T-helper 9 cell (primary cell): ENCODE results near the gene LMO1.

Source experiments
- DNase-seq: peaks from one replicate; pipeline ENCODE4 v3.0.0-alpha.2; 2020
- total RNA-seq, 2 donors: gene quantifications; one replicate each; lab custom pipeline; 2026; lab: John Stamatoyannopoulos, UW

LMO1 gene
- total RNA-seq: 0 reads per million in 2 donors

GRCh38 chr11:8263769-8264410 lies at the start of gene LMO1:
Gene LMO1 (minus strand): TSS chr11:8263878. CDS start chr11:8263362, 516 bp downstream.
- DNase-seq: peak; percentile 65

- no peak for DNase-seq
These were observed 49.3 kb upstream of the LMO1 start for GRCh38 chr11:8312986-8313385.

DNA sequence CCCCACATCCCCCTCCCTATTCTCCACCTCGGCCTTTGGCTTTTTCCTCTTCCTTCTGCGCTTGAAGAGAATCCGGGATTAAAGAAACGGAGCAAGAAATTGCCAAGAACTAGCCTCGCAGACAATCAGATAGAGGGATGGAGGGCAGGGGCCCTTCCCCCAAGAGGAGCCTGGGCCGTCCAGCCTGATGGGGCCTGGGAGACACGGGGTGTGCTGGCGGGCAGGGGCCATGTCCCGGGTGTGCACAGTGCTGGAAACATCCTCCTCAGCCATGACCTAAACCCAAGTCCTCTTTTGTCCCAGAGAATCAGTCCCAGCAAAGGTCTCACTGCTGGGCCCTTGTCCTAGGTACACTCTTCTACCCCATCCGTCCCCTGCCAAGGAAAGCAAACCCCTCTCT lies 47.7 kb upstream of the LMO1 start:
- DNase-seq: no peak

DNA sequence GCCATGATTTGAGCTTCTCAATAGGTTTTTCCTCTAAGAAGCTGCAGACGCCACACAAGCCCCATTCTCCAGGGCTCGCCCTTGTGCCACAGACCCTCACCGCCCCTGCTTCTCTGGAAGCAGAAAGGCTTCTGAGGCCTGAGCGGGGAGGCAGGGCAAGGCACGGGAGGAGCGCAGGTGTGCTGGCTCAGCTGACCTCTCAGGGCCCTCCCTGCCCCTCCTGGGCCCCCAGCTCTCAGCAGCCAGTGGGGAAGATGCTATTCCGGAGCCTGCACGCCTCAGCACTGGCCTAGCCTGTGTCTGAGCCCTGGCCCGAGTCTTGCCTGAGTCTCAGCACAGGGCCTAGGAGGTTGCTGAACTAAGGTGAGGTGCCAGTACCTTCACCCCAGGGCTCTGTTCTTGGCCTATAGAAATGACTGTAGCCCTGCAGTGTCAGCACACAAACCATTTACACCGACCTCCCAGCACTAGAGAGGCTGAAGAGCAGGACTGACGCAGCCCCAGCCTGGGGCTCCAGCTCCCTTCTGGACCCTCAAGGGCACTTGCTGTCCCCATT lies 47.1 kb upstream of the LMO1 start:
- DNase-seq: no peak

GRCh38 chr11:8309862-8310261 lies 46.2 kb upstream of the LMO1 start:
- no peak for DNase-seq

- no peak for DNase-seq
These were observed 45.6 kb upstream of the LMO1 start for GRCh38 chr11:8309311-8309710.

GRCh38 chr11:8307601-8308000 lies 43.9 kb upstream of the LMO1 start:
- no peak for DNase-seq

DNA sequence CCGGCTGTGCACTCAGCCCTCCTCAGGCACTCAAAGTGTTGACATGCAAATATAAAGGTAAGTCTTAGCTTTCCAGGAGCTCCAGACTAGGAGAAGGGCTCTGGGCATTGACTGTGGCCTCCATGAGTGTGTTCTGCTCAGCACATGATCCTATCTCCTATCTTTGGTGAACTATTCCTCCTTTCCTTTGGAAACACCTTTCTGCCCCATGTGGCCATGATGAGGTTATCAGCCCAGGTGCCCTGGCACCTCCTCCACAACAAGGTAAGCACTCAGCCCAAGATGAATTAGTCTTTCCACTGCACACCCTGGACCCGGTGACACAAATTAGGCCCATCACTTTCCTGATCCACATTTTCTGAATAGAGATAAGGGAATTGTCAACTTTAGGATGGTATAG lies 37.9 kb upstream of the LMO1 start:
- DNase-seq: no peak

DNA sequence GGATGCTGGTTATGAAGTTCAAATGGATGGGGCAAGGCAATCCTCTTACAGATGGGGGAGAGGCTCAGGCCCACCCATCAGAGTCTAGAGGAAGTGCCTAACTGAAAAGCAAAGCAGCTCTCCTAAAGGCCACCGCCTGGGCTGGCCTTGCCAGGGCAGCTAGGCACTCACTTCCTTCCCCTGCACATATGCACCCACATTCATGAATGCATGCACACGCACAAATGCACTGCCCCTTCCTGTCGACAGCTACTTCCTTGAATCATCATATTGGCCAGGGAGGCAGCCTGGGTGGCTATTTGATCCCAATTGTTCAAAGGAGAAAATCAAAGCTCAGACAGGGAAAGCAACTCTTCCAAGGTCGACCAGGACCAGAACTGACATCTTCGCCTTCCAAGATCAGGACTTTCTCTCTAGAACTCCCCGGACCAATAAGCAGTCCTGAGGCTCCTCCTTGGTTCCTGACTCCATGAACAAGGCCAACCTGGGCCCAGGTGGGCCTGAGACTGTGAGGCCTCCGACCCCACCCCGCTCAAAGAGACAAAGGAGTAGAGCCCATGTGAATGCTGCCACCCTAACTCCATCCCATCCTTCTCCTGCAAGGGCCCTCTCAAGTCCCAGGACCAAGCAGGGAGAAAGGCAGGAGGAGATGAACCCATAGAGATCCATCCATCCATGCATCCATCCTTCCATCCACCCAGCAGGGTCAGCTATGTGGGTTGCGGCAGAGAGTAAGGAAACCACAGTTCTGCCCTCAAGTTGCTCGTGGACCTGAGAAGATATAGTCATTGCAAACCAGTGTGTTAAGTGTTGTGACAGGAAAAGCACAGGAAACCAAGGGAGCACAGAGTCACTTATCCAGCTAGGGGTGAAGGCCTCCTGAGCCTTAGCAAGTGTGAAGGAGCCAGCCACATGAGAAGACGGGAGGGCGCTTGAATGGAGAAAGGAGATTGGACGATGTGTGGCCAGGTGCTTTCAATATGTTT lies 35.4 kb upstream of the LMO1 start:
- DNase-seq: no peak

DNA sequence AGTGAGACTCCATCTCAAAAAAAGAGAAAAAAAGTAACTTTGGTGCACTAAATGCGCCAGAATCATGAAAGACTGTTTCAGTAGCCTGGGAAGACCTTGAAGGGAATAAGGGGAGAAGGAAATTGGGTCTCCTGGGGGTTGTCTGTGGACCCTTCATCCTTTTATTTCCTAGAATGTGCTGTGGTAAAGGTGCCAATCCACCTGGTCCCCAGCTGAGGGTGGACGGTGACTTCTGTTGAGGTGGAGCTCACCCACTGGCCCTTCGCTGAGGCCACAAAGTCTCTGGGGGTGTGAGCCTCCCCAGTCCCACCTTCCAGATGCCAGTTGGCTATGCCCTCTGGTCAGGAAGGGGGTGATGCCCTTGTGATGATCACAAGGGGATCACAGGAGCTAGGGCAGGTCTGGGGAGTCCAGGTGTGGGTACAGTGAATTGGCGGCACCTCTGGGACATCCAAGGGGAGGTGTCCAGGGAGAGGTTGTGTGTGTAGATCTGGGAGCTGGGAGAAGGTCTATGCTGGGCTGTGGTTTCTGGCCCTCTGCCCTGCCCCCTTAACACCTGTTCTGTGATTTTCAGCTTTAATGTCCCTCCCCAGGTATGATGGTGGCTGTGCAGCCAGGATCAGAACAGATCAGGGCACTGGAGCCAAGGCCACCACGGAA lies 34.2 kb upstream of the LMO1 start:
- DNase-seq: no peak

DNA sequence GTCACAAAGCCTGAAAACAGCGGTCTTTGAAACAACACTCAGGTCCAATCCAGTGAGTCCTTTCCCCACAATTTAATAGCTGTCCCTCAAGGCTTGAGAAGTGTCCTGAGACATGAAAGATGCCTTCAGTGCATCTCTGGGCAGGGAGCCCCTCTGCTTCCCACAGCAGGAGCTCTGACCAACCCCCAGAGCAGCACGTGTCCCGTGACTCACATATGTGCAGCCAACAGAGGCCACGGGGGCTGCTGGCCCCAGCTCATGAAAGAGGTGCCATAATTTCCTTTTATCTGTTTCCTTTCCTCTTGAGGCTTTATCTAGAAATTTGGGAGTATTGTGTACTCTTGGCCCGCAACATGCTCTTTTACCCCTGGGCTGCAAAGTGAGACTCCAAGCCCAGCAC lies 33.2 kb upstream of the LMO1 start:
- DNase-seq: no peak

DNA sequence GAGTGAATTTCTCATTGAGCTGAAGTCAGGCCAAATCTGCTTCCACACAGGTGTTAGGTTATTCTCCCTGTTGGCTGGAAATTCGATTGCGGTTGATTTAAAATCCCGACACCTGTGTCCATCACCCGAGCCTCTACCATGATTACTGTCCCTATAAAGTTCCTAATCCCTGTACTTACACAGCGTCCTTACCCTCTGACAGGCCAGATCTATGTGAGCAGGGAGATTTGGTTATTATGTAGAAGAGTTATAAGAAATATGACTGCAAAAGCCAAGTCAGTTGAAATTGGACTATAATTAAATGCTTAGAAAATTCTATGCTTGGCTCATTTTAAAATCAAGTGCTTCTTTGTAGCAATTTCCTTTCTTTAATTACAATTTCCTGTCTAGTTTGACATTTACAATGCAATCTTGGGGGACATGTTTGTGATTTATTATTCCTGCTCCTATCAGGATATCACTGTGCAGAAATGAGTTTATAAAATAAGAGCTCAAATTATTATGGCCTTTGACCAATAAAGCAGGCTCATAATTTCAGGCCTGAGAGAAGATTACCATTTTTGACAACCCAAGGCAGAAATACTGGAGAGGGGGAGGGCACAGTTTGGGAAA lies 32.5 kb upstream of the LMO1 start:
- DNase-seq: no peak

DNA sequence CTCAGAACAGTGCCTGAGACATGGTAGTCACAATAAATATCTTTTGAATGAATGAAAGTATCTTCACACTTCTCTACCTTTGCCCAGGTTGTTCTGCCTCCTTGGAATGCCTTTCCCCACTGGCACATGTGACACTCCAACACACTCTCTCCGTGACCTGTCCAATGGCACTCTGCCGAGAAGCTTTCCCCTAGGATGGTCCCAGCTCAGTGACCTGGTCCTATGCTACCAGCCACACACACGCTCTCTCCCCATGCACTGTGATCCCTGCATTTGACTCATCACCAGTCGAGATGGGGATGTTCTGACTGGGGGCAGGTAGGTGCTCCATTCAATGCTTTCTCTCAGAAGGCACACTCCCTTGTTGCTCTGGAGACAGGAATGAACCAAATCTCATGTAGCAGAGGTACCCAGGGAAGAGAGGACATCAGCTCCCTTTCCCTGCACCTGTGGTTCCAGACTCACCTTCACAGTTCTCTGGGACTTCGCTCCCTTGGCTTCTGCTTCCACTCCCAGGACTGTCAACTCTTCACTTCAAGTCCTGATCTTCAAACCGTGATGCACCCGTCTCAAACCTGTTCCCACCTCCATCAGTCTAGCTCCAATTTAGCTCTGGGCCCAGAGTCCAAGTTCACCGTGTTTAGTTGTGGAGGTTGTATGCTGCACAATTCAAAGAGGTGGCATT lies 30.7 kb upstream of the LMO1 start:
- no peak for DNase-seq

- no peak for DNase-seq
These were observed 29.5 kb upstream of the LMO1 start for GRCh38 chr11:8293171-8293570.

GRCh38 chr11:8292351-8292750 lies 28.7 kb upstream of the LMO1 start:
- DNase-seq: no peak

DNA sequence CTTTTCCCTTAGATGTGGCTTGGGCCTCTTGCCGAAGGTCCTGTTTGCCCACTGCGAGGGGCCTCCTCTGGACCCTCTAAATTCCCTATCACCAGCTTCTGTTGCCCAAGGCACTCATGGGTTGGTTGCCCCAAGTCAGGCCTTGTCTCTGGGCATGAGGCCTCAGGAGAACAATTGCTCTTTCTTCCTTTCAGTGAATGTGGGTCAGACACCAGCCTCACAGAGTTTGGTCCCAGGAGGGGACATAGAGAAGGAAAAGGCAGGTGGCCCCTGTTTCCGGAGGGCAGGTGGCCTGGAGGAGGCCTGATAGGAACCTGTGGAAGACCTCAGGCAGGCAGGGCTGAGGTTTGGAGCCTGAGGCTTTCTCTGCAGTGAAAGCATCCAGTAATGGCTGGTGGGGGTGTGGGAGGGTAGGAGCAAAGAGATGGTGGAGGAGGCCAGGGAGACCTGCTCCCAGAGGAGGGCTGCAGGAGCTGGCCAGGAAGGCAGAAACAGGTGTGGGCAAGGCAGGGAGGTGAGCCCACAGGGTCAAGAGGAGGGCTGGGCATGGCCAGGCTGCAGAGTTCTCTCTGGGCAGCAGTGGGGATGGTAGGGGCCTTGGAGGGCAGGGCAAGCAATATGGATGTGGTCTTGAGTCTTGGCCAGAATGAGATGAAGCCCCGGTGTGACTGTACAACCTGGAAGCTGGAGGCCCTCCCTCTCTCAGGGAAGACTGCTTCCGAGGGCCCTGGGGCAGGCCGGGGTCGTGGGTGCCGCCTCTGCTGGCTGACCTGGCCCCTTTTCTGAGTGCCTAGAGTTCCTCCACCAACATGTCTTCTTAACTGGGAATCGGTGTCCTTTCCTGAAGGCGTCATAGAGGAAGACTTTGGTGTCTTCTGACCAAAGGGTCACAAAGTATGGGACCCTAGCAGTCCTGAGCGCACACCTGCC lies 28.0 kb upstream of the LMO1 start:
- no peak for DNase-seq

DNA sequence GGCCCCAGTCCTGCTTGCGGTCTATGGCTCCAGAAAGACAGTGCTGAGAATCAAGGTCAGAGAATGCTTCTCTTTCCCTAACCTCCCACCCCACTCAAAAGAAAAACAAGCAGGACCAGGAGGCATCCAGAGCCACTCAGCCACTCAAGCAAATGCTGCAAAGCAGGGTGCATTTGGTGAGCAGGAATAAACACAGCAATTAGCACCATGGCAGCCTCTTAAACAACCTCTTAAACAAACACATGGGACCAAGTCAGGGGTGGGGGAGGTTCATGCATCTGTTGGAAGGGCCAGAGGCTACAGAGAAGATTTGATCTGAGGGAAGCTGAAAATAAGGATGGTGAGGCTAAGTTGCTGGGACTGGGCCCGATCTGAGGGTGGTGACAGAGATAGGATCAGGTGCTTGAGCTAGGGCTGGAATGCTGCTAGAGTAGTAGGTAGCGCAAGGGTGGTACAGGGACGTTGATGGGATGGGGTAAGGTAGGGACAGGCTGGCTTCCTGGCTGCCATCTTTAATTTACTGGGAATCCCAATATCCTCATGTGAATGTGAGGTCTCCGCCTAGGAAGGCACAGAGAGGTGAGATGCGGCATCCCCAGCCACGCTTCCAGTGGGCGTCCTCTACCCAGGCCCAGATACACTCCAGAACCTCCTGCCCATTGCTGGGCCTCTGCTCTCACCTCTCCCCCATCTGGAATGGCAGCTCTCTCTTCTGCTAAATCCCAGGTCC lies 26.6 kb upstream of the LMO1 start:
- DNase-seq: no peak

GRCh38 chr11:8289492-8289918 lies 25.8 kb upstream of the LMO1 start:
- DNase-seq: no peak

DNA sequence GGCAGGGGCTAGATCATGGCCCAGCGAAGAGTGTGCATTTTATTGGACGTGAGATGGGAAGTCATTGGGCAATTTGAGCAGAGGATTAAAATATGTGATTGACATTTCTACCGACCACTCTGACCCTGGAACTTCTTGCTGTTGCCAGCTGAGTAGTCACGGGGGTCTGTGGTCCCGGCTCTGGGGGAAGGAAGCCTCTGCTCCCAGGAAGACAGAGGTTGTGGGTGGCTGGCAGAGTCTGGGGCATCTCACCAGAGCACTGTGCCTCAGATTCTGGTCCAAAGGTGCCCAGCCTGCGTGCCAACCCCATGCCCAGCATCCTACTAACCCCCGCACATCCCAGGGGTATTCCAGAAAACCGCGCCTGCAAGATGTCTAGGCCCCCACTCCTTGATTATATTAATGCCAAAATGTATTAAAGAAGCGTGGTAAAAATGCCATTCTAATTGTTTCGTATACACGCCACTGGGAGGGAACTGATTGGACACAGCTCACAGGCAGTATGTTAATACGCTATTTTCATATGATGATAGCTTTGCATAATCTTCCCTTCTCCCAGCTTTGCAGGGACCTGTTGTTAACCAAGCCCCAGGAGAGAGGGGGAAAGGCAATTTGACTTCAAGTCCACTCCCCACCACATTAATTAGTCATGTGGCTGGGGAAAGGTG lies 25.3 kb upstream of the LMO1 start:
- DNase-seq: no peak
